HG03103 (cell line): ENCODE measurements around the gene DCC.

Source experiments
- ATAC-seq: cut with Tn5 transposase; IDR thresholded peaks from one replicate; pipeline ENCODE4 v1.9.1; 2021; ENCODE audit warnings: low read depth; ENCODE audit not compliant: unreplicated experiment

The DCC gene

DNA sequence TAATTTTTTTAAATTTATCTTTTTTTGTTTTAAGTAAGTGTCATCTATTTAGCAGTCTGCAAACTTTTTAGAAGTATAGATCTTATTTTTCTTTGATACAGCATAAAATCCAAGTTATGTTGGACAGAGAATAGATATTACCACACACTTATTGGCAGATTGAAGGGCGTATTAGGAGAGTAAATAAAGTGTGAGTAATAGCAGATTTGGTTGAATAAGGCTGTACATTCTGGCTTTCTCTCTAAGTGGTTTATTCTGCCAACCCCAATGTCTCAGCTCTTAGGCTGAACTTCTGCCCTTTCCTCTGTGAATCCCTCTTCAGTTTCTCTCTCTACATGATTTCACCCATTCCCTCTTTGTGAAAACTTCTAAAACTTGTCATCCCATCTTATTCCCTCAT, 651.2 kb downstream of the DCC start:
- no peak for ATAC-seq

DNA sequence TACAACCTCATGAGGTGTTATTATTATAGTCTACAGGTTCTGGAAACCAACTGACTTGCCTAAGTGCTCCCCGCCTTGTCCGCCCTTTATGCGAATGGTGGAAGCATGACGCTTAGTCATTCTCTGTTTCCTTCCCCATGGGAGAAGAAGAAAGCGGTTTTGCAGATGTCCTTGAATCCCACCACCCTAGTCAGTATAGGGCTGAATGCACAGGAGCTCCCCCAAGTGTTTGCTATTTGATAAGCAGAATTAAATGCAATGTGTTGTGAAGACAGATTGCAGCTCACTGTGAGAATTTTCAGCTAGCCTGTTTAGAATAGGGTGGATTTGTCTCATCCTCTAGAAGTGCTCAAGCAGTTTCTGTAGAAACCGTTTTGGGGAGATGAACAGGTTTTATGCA, 652.0 kb downstream of the DCC start:
- no peak for ATAC-seq

DNA sequence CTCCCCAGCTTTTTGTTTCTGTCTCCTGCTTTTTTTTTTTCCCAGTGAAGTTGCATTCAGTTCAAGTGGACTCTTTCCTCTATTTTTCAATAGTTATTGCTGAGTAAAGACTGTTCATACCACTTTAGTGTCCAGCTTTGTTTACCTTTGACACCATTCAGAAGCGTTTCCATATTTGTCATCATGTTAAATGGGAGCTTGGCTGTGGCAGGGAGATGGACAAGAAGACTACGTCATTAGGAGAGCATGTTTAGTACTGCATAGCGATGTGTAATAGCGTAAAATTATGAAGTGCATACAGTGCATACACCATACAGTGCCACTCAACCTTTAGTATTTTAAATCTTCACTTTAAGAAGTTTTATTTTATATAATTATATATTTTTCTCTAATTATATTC, 655.9 kb downstream of the DCC start:
- ATAC-seq: no peak

DNA sequence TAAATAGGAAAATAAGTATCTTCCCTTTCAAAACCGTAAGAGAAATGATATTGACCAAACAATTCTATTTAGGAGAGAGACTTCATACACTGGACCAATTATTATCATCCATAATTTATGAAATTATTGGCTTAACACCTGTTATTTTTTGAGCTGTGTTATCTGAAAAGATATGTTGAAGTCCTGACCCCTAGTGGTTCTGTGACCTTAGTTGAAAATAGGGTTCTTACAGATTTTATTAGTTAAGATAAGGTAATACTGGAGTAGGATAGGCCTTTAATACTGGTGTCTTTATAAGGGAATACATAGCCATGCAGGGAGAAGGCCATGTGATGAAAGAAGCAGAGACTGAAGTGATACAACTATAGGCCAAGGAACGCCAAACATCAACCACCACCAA, 659.6 kb downstream of the DCC start:
- no peak for ATAC-seq

DNA sequence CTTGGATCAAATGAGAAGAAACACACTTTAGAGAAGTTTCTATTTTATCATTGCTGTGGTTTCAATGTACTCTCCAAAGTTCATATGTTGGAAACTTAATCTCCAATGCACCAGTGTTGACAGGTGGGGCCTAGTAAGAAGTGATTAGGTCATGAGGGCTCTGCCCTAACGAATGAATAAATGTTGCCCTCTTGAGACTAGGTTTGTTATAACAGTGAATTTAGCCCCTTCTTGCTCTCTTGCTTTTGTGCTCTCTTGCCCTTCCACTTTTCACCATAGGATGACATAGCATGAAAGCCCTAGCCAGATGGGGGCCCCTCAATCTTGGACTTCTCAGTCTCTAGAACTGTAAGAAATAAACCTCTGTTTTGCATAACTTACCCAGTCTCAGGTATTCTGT, 664.8 kb downstream of the DCC start:
- ATAC-seq: no peak

DNA sequence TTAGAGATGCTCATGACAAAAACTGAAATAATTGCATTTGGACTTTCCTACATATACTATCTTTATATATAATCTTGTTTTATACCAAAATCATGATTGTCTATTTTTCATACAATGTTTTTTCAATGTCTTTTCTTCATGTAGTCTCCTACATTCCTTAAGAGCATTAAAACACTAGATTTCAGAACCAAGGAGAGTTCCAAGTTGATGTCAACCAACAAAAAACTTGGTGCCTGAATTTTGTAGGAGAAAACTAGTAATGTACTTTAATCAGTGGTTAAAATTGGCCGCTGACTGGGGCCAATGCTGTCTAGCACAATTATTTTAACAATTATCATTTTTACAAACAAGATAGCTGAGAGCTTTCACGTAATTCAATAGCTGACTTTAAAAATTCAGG, 678.8 kb downstream of the DCC start:
- no peak for ATAC-seq

DNA sequence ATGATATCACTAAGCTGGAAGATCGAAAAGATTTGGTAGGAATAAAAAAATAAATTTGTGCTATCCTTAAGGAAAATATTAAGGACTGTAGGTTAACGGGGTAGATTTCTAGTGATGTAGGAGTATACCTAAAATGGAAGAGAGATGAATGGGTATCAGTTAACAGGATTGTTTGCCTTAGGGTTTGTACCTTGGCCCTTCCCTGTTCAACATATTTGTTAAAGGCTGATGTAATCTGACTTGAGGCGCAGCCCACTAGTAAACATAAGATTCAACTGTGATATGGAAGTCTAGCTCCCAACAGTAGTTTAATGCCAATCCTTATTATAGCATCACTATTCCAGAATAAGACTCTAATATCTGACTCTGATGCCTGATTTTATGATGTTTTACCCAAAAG, 685.2 kb downstream of the DCC start:
- ATAC-seq: no peak

DNA sequence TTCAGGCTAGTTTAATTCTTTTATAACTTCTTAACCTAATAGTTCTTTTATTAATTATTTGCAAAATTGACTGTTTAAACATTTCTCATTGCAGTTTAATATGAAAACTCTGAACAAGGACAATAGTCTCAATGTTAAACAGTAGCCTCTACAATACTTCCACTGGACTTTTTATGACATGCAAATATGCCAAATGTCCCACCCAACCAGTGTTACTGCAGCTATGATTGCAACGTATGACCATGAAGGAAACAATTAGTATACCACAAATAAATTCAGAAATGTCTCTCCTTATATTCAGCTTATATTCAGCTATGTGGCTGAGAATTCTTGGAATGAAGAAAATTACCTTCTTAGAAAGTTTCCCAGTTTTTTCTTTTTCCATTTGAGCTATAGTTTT, 688.6 kb downstream of the DCC start:
- ATAC-seq: no peak

DNA sequence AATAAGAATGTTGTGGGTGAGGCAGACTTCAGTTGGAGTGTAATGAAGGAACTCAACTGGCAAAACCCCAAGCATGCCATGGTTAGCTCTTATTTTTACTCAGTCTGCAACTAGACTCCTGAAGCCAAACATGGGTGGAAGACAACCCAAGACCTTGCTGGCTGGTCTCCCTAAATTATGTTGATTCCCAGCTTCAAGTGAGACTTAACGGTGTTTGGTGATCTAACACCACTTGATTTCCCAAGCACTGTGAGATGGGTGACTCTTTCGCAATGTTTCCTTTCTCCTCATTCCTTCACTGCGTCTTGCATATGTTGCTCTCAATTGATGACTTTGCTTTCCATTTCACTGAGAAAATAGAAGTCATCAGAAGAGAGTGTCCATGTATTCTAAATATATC, 693.1 kb downstream of the DCC start:
- no peak for ATAC-seq

DNA sequence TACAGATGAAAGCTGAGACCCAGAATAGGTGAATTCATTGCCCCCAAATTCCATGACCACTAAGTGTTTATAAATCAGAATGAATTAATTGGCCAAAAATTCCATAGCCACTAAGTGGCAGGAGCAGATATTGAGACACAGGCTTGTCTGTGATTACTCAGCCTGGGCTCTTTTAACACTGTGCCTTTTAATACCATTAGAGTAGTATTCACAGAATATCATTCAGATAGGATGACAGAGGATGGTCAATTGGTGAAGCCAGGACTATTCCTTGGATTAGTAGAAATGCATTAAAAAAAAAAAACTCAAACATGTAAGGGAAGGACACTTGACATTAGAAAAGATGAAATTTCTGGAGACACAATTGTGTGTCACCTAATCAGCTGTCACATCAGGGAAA, 698.6 kb downstream of the DCC start:
- ATAC-seq: no peak

DNA sequence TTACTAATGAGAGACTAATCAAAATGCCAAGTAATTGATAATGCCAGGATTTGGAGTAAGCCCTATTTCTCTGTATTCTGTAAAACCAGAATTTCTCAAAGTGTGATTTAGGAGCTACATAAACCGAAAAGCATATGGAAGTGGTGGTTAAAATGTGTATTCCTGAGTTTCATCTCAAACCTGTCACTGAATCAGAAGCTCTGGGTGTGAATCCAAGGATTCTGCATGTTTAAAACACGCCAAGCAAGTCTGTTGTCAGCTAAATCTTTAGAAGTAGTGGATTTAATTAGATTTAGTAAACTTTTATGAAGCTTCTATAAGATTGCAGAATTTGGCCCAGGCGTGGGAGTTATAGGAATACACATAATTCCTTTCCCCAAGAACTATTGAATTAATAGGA, 700.3 kb downstream of the DCC start:
- ATAC-seq: no peak

DNA sequence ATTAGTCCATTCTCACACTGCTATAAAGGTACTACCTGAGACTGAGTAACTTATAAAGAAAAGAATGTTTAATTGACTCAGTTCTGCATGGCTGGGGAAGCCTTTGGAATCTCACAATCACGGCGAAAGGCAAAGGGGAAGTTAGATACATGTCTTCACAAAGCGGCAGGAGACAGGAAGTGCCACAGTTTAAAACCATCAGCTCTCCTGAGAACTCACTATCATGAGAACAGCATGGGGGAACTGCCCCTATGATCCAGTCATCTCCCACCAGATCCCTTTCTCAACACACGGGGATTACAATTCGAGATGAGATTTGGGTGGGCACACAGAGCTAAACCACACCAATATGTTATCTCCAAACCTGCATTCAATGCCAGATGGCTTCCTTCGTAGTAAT, 716.1 kb downstream of the DCC start:
- ATAC-seq: no peak

DNA sequence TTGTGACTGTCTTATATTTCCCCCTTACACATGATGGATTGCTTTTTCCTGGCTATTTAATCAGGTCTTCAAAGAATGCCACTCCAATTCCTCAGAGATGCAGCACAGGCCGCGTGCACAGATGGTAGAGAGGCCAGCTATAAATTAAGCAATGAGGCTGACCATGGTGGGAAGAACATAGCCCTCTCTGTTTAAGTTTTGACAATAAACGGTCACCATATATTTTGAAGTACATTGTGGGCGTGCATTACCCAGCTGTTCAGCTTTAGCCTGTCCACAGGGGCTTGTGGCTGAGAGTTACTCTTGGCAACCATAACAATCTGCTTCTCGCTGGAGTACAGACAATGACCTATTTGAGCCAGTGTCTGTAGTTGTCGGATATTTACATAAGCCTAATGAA, 730.8 kb downstream of the DCC start:
- no peak for ATAC-seq

DNA sequence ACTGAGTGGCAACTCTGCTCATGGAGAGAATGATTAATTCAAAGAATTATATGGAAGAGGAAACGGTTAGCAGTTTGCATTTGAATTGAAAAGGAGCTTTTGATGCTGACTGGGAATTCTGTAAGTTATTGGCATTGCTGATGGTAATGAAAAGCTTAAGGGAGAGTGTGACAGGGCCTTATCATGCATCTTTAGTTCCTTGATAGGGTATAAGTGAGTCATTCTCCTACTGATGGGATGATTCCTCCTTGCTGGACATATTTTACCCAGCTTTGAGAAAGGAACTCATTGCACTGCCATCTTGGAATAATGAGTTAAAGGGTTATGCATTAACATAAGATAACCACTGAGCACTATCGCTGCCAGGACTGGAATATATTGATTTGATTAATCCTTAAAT, 740.7 kb downstream of the DCC start:
- no peak for ATAC-seq

DNA sequence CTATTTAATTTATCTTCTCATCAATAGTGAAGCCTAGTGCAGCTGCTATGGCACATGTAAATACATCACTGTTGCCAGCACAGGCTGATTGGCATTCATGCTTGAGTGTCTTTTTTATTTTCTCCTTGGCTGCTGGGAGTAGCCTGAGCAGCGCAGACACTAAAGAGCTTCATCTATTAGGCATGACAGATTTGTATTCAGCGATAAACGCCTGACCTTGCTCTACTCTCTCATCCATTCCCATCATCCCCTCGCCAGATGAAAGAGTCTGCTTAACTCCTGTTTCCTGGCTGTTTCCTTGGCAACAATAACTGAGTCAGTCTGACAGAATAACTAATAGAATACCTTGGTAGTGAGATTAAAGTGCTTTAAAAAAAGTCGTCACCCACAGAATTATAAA, 753.6 kb downstream of the DCC start:
- ATAC-seq: no peak

DNA sequence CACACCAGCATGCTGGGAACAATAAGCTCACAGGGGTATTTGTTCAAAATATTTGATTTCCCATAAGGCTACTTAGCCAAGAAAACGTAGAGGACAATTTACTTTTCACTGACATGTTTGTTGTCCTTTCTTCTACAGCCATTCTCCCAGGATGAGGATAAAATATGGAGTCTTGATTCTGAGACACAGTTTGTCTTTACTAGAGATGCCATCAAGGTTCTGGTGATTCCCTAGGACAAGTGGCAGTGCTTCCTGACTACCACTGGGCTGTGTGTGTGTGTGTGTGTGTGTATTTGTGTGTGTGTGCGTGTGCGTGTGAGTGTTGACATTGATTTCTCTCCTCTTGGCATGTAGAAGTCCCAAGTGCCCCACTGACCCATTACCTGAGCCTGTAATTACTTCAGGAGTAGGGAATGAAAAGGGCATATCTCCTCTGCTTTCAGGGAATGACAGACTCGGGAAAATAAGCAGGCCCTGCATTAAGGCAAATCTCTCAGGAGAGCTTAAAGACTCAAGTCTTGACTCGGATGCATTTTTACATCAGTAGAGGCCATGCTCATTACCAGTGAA, 761.6 kb downstream of the DCC start:
- ATAC-seq: no peak

DNA sequence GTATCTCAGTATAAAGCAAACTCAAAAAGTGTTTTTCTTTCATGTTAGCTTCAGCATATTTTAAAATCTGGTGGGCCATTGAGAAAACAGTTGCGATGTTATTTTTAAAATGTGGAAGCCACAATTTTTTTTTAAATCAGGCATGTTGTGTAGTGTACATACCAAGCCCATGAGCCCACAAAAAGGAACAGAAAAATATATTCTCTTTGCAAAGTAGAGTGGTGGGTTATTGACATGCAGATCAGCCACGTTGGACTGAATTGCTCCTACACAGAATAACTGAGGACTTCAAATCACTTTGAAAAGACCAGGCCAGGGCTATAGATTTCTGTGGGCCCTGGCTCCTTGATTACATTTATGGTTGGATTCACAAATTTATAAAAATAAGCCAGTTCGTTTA, 774.4 kb downstream of the DCC start:
- ATAC-seq: no peak

DNA sequence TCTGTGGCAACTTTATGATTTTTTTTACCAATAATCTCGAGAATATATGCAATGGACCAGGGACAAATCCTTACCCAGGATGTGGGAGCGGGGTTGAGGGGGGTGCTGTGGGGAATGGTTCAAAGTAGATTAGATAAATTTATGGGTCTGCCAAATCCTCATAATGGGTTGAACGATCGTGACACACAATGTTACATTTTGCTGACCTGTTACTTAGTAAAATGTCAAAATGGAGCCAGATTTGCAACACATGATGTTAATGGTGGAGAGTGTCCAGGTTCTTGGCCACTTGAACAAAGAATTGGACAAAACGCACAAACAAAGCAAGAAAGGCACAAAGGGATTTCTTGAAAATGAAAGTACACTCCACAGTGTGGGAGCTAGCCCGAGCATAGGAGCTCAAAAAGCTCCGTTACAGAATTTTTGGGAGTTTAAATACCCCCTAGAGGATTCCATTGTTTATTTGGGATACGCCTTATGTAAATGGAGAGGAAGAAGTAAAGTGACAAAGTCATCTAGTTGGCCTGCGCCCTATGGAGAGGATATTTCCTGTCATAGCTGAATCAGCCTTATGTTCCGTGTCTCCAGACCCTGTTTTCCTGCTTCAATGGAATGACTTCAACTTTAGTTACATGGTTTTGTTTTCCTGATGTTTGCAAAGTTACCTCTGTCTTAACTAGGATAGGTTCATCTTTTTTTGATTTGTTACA, 776.0 kb downstream of the DCC start:
- no peak for ATAC-seq

DNA sequence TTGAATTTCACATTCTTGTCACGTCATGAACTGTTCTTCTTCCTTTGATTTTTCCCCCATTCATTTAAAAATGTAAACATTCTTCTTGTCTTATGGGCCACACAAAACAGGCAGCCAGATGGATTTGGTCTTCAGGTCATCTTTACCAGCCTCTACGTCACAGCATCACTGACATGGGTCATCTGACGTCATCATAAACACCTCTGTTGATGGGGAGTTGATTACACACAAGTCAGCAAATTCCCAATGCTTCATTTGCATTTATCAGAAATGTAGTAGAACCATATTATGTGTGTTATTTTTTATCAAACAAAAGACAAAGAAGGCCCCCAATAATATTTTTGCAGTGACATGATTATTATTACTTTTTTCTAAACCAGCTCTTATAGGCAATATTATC, 777.9 kb downstream of the DCC start:
- no peak for ATAC-seq

DNA sequence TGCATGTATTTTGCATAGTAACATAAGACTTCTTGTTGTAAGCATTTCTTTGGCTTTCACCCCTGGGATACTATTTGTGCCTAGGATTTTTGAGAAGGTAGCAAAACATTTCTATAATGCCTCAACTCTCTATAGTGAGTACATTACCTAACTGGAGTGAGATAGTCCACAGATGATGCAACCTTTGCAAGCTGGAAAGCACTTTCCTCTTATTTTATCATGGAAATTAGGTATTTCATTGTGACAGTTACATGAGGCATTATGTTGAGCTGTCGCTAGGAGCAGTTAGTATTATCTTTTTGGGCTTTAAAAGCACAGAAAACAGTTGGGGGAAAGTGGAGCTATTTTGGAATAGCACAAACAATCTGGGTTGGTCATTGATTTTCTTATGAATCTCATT, 786.2 kb downstream of the DCC start:
- ATAC-seq: no peak

DNA sequence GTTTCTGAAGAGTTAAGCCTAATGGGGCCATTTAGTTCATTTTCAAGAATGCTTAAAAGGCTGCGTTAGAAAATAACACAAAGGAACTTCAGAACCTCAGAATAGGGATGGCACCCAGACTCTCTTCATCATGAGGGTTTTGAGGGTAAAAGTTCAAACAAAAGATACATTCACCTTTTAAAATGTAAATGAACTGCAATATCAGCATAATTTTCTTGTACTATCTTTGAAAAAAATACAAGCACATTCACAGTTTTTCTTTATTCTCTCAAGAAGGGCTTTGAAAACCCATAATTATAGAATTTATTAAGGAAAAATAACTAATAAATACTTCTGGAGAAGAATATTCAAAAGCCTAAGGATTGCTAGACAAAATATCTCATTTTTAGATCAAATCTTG, 791.0 kb downstream of the DCC start:
- no peak for ATAC-seq

DNA sequence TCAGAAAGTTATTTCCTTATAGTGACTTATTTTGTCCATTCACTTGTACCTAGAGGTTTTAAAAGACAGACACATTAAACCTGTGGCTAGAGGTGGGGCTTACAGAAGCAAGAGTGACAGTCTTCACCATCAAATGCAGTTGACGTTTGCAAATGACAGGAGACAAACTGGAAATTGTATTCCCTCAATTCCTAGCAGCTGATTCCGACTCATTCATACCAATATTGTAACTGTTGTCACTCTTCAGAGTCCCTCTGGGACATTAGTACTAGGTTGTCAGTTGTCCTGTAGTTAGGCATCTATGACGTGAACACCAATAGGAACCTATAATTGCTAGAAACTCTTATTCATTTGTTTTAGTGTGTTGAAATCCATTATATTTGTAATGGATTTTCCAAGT, 794.7 kb downstream of the DCC start:
- no peak for ATAC-seq

DNA sequence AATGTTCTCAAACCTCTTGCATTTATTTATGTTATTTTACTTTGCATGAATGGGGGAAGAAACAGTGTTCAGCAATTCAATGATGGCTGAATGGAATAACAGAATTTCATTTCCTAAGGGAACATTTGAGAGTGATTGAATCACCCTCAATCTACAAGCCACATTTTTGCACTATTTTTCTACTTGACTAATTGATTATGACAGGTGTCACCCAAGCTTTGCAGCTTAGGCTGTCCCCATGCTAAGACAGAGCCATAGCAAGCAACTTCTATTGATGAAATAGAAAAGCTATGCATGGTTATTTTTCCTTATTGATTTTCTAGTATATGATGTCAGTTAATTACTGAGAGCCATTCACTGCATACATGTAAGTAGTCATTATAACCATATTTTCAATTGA, 795.7 kb downstream of the DCC start:
- no peak for ATAC-seq
